ENCODE data around the gene DNAH8.

Gene DNAH8

GRCh38 chr6:38681850-38682249 lies 33.3 kb upstream of the DNAH8 start:
- H3K36me3 ChIP-seq (replicated peaks; ENCODE audit: low read depth, low read length), result peaks cover 42% of the 10 kb centered on the region

GRCh38 chr6:38684237-38684636 lies 30.9 kb upstream of the DNAH8 start:
- no peaks in the 10 kb centered on the region for H3K27me3 ChIP-seq (ENCODE audit: low read depth, low read length)
- peaks cover 38% of the 10 kb centered on the region for H4K20me1 ChIP-seq (ENCODE audit: insufficient read depth, low read length)

More at GRCh38 chr6:38681850-38682249, 33.3 kb upstream of the DNAH8 start:
- no peak overlapping the region for H3K4me3 ChIP-seq (ENCODE audit: low read length)
- H3K9me3 ChIP-seq (ENCODE audit: insufficient read depth, low read length), result no peaks in the 10 kb centered on the region
- H3K4me1 ChIP-seq (ENCODE audit: low read length), result peaks cover 20% of the 10 kb centered on the region
- H3K4me2 ChIP-seq (ENCODE audit: low read length), result no peak overlapping the region
- H3K9ac ChIP-seq (ENCODE audit: low read length), result no peak overlapping the region
- peaks cover 11% of the 10 kb centered on the region for H3K79me2 ChIP-seq (ENCODE audit: low read length)
- H3K27me3 ChIP-seq (ENCODE audit: low read depth, low read length), result no peaks in the 10 kb centered on the region
- no peak overlapping the region for H2AFZ ChIP-seq (ENCODE audit: low read depth, low read length)
- no peak for TF ChIP-seq CTCF (IDR thresholded peaks at IDR 0.05; ENCODE audit: low read depth, low read length)
- TF ChIP-seq EZH2phosphoT487 (IDR thresholded peaks at IDR 0.05; ENCODE audit: low read depth), result no peak
- no peak overlapping the region for H3K27ac ChIP-seq (ENCODE audit: low read length)
- H4K20me1 ChIP-seq (ENCODE audit: insufficient read depth, low read length), result peaks cover 20% of the 10 kb centered on the region

GRCh38 chr6:38684904-38685303 lies 30.2 kb upstream of the DNAH8 start:
- H3K9me3 ChIP-seq (ENCODE audit: insufficient read depth, low read length), result no peaks in the 10 kb centered on the region
- peaks cover 40% of the 10 kb centered on the region for H3K79me2 ChIP-seq (ENCODE audit: low read length)
- TF ChIP-seq CTCF (IDR thresholded peaks at IDR 0.05; ENCODE audit: low read depth, low read length) (no peak), EZH2phosphoT487 (IDR thresholded peaks at IDR 0.05; ENCODE audit: low read depth) (no peak)
- H3K4me2 ChIP-seq (ENCODE audit: low read length), result no peak overlapping the region
- H2AFZ ChIP-seq (ENCODE audit: low read depth, low read length), result no peak overlapping the region
- H3K4me1 ChIP-seq (ENCODE audit: low read length), result peaks cover 11% of the 10 kb centered on the region
- no peak overlapping the region for H3K4me3 ChIP-seq (ENCODE audit: low read length)
- H3K27me3 ChIP-seq (ENCODE audit: low read depth, low read length), result no peaks in the 10 kb centered on the region
- no peak overlapping the region for H3K9ac ChIP-seq (ENCODE audit: low read length)
- peaks cover 32% of the 10 kb centered on the region for H3K36me3 ChIP-seq (replicated peaks; ENCODE audit: low read depth, low read length)
- no peak overlapping the region for H3K27ac ChIP-seq (ENCODE audit: low read length)
- H4K20me1 ChIP-seq (ENCODE audit: insufficient read depth, low read length), result peaks cover 45% of the 10 kb centered on the region

More at GRCh38 chr6:38684237-38684636, 30.9 kb upstream of the DNAH8 start:
- H3K4me3 ChIP-seq (ENCODE audit: low read length), result no peak overlapping the region
- peaks cover 32% of the 10 kb centered on the region for H3K36me3 ChIP-seq (replicated peaks; ENCODE audit: low read depth, low read length)
- peaks cover 9% of the 10 kb centered on the region for H3K4me1 ChIP-seq (ENCODE audit: low read length)
- TF ChIP-seq CTCF (IDR thresholded peaks at IDR 0.05; ENCODE audit: low read depth, low read length) (no peak), EZH2phosphoT487 (IDR thresholded peaks at IDR 0.05; ENCODE audit: low read depth) (no peak)
- no peak overlapping the region for H3K4me2 ChIP-seq (ENCODE audit: low read length)
- H3K79me2 ChIP-seq (ENCODE audit: low read length), result peaks cover 33% of the 10 kb centered on the region
- no peak overlapping the region for H2AFZ ChIP-seq (ENCODE audit: low read depth, low read length)
- H3K27ac ChIP-seq (ENCODE audit: low read length), result no peak overlapping the region
- no peaks in the 10 kb centered on the region for H3K9me3 ChIP-seq (ENCODE audit: insufficient read depth, low read length)
- no peak overlapping the region for H3K9ac ChIP-seq (ENCODE audit: low read length)

GRCh38 chr6:38686270-38687042 lies 28.7 kb upstream of the DNAH8 start:
- Histone ChIP-seq H3K36me3 (replicated peaks; ENCODE audit: low read depth, low read length) (peaks cover 31% of the 10 kb centered on the region), H4K20me1 (ENCODE audit: insufficient read depth, low read length) (peaks cover 56% of the 10 kb centered on the region), H3K9me3 (ENCODE audit: insufficient read depth, low read length) (no peaks in the 10 kb centered on the region), H3K27ac (ENCODE audit: low read length) (no peak overlapping the region), H2AFZ (ENCODE audit: low read depth, low read length) (no peak overlapping the region), H3K4me2 (ENCODE audit: low read length) (no peak overlapping the region), H3K9ac (ENCODE audit: low read length) (no peak overlapping the region), H3K27me3 (ENCODE audit: low read depth, low read length) (no peaks in the 10 kb centered on the region), H3K4me3 (ENCODE audit: low read length) (no peak overlapping the region), H3K79me2 (ENCODE audit: low read length) (peaks cover 54% of the 10 kb centered on the region), H3K4me1 (ENCODE audit: low read length) (peaks cover 11% of the 10 kb centered on the region)
- no peak for TF ChIP-seq EZH2phosphoT487 (IDR thresholded peaks at IDR 0.05; ENCODE audit: low read depth)
- no peak for TF ChIP-seq CTCF (IDR thresholded peaks at IDR 0.05; ENCODE audit: low read depth, low read length)

All from OCI-LY3 (cell line).